HG03565 (cell line): ENCODE measurements around the gene KATNB1.

Experiments used
- ATAC-seq: cut with Tn5 transposase; IDR thresholded peaks from one replicate; pipeline ENCODE4 v1.9.1; 2021; ENCODE audit warnings: mild to moderate bottlenecking, moderate library complexity; ENCODE audit not compliant: unreplicated experiment

Gene KATNB1

DNA sequence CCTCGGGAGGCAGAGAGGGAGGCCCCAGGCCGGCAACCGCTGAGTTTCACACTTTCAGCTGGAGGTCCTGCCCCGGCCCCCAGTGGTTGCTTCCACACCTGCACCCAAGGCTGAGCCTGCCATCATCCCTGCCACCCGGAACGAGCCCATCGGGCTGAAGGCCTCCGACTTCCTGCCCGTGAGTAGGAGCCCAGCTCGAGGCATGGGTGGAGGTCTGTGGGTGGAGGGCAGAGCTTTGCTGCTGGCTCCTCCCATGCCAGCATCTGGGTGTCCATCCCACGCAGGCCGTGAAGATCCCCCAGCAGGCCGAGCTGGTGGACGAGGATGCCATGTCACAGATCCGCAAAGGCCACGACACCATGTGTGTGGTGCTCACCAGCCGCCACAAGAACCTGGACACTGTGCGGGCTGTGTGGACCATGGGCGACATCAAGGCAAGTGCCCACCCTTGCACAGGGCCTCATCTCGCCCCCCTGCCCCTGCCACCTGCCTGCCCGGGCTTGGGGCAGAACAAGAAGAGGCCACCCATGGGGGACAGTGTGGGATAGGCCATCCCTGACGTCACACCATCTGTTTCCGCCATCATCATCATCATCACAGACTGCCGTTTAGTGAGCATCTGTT is 19.6 kb downstream of the KATNB1 start:
- ATAC-seq: no peak

DNA sequence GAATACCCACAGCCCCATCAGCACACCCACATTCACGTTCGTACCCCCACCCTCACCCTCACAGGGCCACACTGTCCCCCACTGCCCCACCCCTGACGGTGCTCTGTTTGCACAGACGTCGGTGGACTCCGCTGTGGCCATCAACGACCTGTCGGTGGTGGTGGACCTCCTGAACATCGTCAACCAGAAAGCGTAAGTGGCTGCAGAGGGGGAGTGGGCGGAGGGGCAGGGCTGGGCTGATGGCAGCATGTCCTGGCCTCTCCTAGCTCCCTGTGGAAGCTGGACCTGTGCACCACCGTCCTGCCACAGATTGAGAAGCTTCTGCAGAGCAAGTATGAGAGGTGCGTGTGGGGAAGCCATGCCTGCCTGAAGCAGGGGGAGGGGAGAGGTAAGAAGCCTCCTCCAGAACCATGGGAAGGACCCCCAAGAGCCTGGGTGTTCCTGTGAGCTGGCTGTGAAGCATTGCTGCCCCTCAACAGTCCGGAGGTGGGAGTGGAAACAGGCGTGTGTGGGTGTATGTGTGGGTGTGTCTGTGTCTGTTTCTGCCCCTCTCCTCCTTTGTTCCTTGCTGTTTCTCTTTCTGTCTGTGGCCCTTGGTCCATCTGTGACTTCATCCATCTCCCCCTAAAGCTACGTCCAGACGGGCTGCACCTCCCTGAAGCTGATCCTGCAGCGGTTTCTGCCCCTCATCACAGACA is 20.3 kb downstream of the KATNB1 start:
- ATAC-seq: no peak

DNA sequence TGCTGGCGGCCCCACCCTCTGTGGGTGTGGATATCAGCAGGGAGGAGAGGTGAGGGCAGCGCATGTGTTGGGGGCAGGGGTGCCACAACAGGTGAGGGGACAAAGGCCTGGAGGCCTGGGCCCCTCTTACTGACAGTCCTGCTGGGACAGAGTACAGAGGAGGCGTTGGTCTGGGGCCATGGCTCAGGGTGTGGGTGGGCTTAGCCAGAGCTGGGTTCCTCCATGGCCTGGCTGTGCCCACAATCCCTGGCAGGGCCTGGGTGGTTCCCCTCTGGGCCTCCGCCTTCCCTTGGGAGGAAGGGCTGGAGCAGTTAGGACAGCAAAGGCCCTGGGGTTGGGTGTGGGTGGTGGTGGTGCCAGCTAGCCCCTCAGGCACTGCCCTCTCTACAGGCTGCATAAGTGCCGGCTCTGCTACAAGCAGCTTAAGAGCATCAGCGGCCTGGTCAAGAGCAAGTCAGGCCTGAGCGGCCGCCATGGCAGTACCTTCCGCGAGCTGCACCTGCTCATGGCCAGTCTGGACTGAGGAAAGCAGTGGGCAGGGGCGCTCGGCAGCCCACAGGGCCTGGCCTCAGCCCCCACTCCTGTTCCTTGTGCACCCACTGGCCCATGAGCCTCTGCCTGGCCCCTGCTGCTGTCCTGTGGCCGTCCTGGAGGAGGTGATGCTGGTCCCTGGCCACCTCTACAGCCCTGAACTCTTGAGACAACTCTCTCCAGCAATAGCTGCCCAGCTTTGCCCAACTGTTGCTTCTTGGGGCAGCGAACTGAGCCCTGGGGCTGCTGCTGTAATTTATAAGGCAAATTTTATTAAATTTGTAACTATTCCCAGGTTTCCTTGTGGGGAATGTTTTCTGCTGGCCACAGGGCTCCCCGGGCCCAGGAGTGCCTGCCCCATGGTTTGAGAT is 21.1 kb downstream of the KATNB1 start:
- peak; percentile 10 for ATAC-seq

DNA sequence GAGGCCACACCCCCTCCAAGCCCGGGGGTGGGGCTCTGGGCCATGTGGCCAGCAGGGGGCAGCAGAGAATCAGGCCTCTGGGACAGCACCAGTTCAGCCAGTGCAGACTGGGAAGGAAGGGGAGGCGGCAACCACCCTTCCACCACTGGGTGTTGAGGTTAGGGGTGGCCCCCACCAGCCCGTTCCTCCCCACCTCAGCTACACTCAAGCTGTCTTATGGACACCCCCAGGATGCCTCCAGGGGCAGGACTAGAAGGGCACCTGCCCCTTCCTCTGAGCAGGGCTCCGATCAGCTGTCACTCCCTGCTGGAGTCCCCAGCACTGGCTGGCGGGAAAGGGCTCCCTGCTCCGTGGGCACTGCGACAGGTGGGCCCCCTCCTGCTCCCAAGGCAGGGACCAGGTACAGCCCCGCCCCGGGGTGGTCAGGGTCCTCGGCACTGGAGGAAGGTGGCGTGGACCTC is 21.8 kb downstream of the KATNB1 start:
- ATAC-seq: peak; percentile 76

DNA sequence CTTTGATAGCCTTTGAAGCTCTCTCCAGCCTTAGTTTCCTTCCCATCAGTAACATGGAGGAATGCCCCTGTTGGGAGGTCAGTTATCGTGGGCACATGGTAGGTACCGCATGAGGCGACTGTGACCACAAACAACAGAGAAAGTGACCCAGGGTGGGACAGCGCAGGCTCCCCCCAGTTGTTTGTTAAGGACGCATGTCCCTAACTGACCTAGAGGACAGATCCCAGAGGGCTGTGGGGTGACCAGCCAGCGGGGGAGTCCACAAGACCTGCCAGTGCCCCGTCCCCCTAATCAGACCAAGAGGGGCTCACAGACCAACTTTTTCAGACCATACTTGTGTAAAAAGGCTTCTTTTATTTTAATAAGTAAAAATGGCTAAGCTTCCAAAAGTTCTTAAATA is 22.3 kb downstream of the KATNB1 start:
- ATAC-seq: no peak

DNA sequence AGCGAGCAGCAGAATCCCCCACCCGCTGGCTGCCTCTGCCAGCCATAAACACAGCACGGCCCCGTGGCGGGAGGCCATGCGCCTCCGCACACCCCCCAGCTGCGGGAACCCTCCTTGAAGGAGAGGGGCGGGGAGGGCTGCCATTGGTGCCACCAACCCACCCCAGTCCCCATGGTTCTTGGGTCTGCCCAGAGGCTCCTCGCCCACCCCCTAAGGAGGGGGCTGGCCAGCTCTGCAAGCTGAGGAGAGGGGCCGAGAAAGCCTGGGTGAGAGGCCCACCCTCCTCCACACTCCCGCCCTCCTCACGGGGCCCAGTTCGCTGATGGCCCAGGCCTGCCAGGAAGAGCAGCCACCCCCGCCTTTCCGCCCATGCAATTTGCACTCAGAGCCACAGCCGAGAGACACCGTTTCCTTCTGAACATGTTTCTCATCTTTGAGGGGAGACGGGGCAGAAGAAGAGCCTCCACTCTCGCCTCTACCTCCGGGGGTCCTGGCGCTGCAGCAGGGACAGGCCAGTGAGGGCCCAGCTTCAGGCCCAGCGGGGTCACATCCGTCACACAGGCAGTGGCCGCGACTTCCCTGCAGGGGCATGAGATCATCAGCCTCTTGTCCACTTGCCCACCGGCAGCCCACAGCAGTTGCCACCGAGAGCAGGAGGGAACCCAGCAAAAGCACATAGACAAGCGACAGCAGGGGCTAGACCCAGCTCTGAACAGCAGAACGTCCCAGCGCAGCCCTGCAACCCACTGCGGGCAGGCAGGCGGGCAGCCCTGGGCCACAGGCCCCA is 23.0 kb downstream of the KATNB1 start:
- no peak for ATAC-seq

DNA sequence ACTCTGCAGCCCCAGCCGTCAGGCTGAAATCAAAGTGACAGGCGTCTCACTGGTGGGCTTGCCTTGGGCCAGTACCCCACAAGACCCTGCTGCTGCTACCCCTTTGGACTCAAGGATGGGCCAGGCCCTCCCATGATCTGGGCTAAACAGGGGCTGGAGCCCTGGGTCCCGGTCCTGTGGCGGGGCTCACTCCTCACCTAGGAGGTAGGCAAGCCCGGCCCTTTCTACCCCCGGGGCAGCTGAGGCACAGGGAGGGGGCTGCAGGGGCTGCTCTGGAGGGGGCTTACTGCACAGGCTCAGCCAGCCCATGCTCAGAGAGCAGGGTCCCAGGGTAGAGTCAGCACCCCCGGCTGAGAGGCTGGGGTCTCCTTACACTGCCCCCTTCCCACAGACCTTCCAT is 23.6 kb downstream of the KATNB1 start:
- ATAC-seq: no peak

DNA sequence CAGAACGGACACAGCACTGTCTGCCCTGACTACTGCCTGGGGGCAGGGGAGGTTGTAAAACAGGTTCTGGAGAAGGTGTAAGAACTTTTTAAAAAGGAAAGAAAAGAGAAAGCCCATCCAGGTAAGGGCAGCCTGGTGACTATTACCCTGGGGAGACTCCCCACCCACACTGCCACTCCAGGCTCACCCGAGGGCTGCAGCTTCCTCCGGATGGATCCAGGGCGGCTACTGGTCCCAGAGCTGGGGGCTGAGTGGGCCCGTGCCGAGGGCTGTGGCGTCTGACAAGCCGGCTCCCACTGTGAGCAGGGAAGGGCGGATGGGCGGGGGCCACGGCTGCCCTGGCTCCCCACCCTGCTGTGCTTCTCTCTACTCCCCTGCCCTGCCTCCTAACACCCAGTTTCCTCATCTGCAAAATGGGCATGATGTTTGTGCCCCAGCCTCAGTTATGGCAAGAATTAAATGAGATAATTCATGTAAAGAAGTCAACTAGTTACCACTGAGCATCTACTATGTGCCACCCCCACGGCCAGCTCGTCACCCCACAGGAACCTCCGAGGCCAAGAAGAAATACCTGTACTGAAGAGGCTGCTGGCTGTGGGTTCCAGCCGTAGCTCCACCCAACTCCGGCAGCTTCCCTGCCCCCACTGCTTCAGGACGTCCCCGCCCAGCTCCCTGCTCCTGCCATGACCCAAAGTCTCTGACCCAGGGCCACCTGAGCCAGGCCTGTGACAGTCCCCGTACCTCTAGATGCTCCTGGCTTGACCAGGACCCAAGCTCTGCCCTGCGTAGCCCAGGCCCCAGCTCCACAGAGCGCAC is 24.2 kb downstream of the KATNB1 start:
- ATAC-seq: no peak

DNA sequence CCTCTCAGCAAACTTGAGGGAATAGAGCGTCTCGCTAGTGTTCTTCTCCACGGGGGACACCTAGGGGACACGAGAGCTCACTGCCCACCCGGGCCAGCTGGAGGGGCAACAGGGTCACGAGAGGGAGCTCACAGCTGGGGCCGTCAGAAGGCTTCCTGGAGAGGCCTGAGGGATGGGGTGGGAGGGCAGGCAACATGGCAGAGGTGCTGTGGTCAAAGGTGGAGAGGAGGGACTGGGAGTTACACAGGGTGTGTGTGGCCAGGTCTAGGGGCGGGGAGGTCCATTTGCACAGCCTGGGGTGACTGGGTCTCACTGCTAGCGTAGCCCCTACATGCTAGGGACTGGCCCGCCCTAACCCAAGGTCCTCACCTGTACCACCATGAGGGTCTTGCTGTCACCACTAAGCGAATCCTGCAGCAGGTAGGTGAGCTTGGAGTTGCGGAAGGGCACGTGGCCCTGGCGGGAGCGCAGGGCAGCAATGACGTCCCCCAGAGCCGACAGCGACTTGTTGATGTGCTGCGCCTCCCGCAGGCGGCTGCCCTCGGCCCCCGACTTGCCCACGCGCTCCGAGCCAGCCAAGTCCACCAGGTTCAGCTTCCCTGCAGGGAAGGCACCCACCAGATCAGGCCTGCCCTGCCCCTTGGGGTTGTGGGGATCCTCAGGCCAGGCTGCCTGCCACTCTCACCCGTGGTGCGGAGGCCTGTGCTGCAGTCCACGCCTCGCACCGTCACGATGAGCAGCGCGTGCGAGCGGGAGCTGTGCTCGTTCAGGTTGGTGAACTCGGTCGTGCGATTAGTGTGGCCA is 25.0 kb downstream of the KATNB1 start:
- no peak for ATAC-seq

DNA sequence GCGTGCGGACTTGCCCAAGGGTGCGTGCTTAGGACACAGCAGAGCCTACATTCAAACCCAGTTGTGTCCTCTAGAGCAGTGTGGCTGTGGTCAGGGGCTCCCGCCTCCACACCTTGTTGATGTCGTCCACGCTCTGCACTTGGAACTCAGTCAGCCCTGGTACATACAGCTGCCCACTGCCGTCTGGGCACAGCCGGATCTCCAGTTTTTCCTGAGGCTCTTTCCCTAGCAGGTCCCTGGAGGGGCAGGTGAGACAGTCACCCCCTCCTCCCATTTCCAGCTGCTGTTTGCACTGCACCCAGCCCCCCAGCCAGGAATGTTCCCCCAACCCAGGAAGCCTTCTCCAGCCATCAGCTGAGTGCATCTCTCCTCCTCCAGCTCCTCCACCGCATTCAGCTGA is 25.7 kb downstream of the KATNB1 start:
- ATAC-seq: no peak

DNA sequence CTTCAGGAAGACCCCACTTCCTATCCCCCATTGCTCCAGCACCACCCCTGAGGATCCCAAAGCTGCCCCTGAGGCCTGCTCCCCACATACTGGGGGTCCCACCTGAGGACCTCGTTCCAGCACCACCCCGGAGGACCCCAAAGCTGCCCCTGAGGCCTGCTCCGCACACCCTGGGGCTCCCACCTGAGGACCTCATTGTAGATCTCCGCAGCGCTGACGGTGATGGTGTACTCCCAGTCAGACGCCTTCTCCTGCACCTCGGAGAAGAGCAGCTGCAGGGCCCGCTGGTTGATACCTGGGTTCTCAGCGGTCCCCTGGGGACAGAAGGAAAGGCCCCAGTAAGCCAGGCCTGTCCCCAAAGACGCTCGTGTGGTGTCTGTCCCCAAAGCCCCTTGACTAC is 26.4 kb downstream of the KATNB1 start:
- no peak for ATAC-seq

DNA sequence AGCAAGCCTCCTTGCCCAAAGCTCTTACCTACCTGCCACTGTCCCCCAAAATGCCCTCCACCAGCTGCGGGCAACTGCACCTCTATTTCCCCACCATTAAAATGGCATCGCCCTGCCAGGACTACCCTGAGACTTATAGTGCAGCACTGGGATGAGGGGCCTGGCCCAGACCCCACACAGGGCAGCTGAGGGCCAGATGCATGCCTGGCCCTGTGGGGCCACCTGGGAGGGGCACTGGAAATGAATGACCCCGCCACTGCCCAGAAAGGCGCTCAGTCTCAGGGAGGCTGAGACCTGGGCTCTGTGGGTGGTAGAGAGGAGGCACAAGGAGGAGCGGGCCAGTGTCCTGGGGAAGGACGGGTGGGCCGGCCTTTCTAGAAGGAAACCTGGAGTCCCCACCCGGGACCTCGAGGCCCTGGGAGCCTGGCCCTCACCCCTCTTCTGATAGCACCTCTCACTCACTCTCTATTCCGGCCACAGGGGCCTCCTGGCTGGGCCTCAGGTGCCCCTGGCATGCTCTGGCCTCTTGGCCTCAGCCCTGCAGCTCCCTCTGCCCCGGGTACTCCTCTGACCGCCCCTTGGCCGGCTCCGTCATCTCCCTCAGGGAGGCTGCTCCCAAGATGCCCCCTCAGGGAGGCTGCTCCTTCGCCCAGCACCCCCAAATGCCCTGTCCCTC is 26.9 kb downstream of the KATNB1 start:
- ATAC-seq: no peak

DNA sequence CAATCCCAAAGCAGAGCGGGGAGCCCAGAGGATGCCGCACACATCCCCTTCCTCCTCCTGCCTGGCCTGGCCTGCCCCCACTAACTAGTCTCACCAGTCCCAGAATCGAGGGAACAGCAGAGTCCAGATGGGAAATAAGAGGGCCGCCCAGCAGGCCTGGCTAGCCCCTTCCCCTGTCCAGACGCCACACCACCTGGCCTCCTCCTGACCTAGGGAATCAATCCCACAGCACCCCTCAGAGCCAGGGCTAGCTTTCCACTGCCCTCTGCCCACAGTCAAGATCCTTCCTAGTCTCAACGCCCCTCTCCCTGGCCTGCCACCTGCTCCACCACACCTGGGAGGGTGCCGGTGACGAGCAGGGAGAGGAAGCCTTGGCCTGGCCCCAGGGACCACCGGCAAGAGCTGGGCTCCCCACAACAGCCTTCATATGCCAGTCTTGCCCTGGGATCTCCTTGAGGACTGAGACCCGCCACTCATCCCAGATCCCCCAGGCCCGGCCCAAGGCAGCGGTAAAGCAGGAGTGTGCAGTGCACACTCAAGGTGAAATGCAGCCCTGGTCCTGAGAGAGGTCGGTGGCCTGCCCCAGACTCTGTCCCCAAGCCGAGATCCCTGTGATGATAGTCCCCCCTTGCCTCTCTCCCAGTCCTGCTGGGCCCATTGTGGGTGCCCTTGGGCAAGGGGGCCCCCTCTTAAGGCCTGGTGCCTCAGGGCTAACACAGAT is 27.9 kb downstream of the KATNB1 start:
- no peak for ATAC-seq

DNA sequence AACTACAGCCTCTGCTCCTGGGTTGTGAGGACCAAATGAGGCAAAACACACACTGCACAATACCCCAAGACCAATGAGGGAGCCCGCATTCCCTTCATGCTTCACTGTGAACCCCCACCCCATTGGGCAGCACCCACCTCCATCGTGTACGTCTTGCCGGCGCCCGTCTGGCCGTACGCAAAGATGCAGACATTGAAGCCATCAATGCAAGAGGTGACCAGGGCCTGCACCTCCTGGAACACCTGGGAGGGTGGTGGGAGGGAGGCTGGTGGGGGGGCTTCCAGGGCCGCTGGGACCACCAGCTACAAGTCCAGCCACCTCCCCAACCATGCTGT is 28.4 kb downstream of the KATNB1 start:
- ATAC-seq: no peak

DNA sequence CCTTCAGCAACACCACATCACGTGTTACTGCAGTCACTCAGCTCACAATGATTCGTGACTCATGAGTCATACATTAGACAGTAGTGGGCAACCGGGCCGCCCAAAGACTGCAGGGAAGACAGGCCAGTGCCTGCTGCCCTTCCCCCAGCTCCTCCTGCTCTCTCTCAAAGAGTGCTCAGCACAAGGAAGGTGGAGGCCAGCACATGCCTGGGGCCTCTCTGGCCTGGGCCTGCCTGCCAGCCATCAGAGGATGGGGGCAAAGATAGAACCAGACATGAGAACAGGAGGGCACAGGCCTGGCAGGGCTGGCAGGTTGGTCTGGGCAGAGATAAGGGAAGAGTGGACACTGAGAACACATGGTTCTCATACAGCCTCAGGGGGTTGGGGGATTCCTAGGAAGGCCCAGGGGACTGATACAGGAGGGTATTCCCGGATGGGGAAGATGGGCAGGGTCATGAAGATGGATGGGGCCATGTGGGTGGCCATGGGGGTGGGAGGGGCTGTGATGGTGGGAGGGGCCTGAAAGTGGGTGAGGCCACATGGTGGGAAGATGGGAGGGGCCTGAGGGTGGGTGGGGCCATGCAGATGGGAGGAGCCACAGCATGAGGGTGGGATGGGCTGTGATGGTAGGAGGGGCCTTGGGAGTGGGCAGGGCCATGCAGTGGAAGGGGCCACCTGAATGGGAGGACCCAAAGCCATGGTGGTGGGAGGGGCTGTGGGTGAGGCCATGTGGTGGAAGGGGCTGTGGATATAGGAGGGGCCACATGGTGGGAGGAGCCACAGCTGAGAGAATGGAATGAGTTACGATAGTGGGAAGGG is 29.0 kb downstream of the KATNB1 start:
- no peak for ATAC-seq

DNA sequence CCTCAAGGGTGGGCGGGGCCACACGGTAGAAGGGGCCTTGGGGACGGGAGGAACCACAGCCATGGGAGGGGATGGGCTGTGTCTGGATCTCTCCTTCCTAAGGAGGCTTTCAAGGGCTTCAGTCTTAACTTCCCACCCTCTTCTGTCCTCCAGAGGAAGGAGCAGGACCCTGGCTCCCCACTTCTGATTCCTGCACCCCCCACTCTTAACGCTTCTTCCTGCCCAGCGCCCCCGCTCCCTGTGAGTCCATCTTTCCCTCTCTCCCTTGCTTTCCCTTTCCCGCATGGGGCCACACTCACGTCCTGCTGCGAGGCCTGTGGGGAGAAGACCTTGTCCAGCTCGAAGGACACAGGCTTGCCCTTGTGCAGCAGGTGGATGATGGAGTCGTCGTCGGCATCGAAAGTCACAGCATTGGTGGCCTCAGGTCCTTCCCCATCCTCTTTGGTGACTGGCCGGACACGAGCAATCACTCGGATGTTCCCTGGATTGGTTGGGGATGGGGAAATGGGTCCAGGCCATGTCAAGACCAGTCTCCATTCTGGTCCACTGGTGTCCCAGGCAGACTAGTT is 29.7 kb downstream of the KATNB1 start:
- ATAC-seq: no peak

DNA sequence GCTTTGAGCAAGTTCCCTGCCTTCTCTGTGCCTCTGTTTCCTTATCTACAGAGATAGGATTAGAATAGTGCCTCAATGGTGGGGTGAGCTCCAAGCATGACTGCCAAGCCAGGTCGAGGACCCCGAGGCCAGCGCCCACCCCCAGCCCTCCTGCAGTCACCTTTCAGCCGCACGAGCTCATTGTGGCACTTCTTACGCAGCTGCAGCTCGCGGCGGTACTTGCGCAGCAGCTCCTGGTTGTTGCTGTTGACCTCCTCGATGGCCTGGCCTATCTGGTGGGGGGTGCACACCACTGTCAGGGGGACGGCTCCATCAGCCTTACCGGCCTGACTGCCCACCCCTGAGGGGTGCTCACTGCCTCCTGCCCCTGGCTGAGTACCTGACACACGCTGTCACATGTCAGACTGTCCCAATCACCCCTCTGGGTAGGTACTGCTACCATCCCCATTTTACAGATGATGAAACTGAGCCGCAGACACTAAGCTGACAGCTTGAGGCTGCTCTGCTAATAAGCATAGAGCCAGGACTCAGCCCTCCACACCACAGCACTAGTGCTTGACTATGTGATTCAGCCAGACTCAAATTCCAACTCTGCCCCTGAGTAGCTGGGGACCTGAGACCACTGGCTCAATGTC is 31.3 kb downstream of the KATNB1 start:
- ATAC-seq: no peak
